ENCODE measurements around the gene HMCN2.

DNA sequence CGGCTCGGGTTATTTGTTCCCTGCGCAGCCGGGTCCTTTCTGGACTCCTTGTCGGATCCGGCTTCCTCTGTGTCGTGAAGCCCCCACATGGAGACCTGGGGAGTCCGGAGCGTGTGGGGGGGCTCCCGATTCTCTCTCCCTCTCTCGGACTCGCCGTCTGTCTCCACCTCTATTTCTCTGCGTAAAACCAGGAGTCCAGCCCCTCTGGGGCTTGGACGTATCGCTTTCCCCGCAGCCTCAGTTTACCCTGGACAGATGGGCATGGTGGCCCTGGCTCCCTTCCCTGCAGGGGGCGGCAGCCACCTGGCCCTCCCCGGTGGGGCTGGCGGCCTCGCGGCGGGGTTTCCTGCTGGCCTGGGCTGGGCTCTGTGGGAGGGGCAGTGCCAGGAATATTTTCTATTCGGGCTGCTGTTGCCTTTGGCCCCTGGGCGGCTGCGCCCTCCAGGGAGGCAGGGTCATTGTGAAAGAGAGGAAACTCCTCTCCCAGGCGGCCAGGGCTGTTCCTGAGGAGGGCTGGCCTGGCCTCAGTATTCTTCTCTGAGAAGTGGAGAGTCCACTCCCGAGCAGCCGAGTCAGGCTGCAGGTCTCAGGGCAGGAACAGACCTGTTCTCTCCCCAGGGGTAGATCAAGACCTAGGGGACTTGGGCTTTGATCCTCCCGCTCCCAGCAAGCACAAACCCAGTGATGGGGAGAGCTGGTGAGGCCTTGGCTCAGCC, 179.9 kb downstream of the HMCN2 start:
- TF ChIP-seq, protein P1, sequence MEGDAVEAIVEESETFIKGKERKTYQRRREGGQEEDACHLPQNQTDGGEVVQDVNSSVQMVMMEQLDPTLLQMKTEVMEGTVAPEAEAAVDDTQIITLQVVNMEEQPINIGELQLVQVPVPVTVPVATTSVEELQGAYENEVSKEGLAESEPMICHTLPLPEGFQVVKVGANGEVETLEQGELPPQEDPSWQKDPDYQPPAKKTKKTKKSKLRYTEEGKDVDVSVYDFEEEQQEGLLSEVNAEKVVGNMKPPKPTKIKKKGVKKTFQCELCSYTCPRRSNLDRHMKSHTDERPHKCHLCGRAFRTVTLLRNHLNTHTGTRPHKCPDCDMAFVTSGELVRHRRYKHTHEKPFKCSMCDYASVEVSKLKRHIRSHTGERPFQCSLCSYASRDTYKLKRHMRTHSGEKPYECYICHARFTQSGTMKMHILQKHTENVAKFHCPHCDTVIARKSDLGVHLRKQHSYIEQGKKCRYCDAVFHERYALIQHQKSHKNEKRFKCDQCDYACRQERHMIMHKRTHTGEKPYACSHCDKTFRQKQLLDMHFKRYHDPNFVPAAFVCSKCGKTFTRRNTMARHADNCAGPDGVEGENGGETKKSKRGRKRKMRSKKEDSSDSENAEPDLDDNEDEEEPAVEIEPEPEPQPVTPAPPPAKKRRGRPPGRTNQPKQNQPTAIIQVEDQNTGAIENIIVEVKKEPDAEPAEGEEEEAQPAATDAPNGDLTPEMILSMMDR (IDR thresholded peaks at IDR 0.05; ENCODE audit: low read depth, low read length, missing input control): no peak
- TF ChIP-seq SP1 (IDR thresholded peaks at IDR 0.05) (peak; percentile 46), ZBTB33 (IDR thresholded peaks at IDR 0.05) (no peak), RXRA (IDR thresholded peaks at IDR 0.05) (peak; percentile 60 to 61), TAF1 (conservative IDR thresholded peaks at IDR 0.05) (no peak), YY1 (IDR thresholded peaks at IDR 0.05) (peak; percentile 37)

Measured in liver (tissue), 3 donors.